Natural killer cell (primary cell): ENCODE results near the gene OTP. TPM values are rescaled to one million over a fixed set of nuclear protein-coding genes. Genes with fewer than 3 reads are reported as not detected.

Source experiments
- ATAC-seq, 3 donors: fragments of 150-1000 bp in 2 of 3; fragments of 200-7000 bp in 1 of 3; cut with Tn5 transposase; 1 replicate in 1 of 3; 2 replicates in 2 of 3; pipeline ENCODE4 v1.10.0; 2021; ENCODE audit warnings: mild to moderate bottlenecking in 2 of 3, moderate library complexity in 2 of 3
- DNase-seq, 2 donors: peaks; one replicate each; pipeline versions ENCODE4 v3.0.0 to v3.0.0-alpha.2; 2013 to 2021; ENCODE audit warnings: mixed read lengths in 1 of 2
- H3K27ac ChIP-seq: one replicate; pipeline ENCODE4 v1.5.1; 2013; ENCODE audit warnings: mild to moderate bottlenecking, low read length
- H3K27me3 ChIP-seq: one replicate; pipeline ENCODE4 v1.6.1; 2013; ENCODE audit warnings: low read length; ENCODE audit not compliant: control insufficient read depth, insufficient read depth
- H3K36me3 ChIP-seq: one replicate; pipeline ENCODE4 v1.6.1; 2013; ENCODE audit warnings: low read length; ENCODE audit not compliant: control insufficient read depth, insufficient read depth
- H3K4me1 ChIP-seq: one replicate; pipeline ENCODE4 v1.6.1; 2013; ENCODE audit warnings: low read length; ENCODE audit not compliant: control insufficient read depth, insufficient read depth
- H3K4me3 ChIP-seq: one replicate; pipeline ENCODE4 v1.5.1; 2013; ENCODE audit warnings: low read length
- H3K9me3 ChIP-seq: one replicate; pipeline ENCODE4 v1.6.1; 2013; ENCODE audit warnings: low read length; ENCODE audit not compliant: control insufficient read depth, insufficient read depth
- H3K27ac Mint-ChIP-seq, 2 donors: one replicate each; pipeline ENCODE4 v1.8.0; 2022; ENCODE audit warnings: mild to moderate bottlenecking in 2 of 2, mixed read lengths in 2 of 2, moderate library complexity in 1 of 2
- H3K27me3 Mint-ChIP-seq, 2 donors: one replicate each; pipeline ENCODE4 v1.8.0; 2022; ENCODE audit warnings: low read depth in 2 of 2, mixed read lengths in 2 of 2
- H3K36me3 Mint-ChIP-seq: one replicate; pipeline ENCODE4 v1.8.0; 2022; ENCODE audit warnings: mixed read lengths
- H3K4me1 Mint-ChIP-seq, 2 donors: one replicate each; pipeline ENCODE4 v1.8.0; 2022; ENCODE audit warnings: mixed read lengths in 2 of 2
- H3K4me3 Mint-ChIP-seq: one replicate; pipeline ENCODE4 v1.8.0; 2022; ENCODE audit warnings: mild to moderate bottlenecking, moderate library complexity, mixed read lengths
- H3K9me3 Mint-ChIP-seq, 2 donors: one replicate each; pipeline ENCODE4 v1.8.0; 2022; ENCODE audit warnings: mixed read lengths in 2 of 2
- WGBS: methylation state at CpG from one replicate; pipeline ENCODE4 v1.1.7; 2013; ENCODE audit warnings: missing lambda C conversion rate; ENCODE audit not compliant: insufficient coverage; 5-methylcytosine and 5-hydroxymethylcytosine counted together
- intact Hi-C: fragments of 100-400 bp; cut with micrococcal nuclease; formaldehyde crosslinking; loops from one replicate; pipeline ENCODE4 v1.14.2; 2022
- total RNA-seq, 4 donors: library from RNA; stranded (reverse); fragments of 120-200 nt in 1 of 4; gene quantifications; one replicate each; pipeline versions ENCODE4 v1.2.3 to v1.2.4, GENCODE V29; 2013 to 2022
- TF ChIP-seq, protein P1 (sequence below): fragments of 200-600 bp; IDR thresholded peaks from one replicate; pipeline ENCODE4 v1.8.0; 2022; ENCODE audit warnings: antibody characterized with exemption

Gene OTP
- total RNA-seq, 3 donors from 2014 or later (not counting 1 experiment from before 2014, with no cell fraction given) = not detected

GRCh38 chr5:77642738-77643653 is 4.5 kb upstream of the OTP start:
- TF ChIP-seq, protein P1, sequence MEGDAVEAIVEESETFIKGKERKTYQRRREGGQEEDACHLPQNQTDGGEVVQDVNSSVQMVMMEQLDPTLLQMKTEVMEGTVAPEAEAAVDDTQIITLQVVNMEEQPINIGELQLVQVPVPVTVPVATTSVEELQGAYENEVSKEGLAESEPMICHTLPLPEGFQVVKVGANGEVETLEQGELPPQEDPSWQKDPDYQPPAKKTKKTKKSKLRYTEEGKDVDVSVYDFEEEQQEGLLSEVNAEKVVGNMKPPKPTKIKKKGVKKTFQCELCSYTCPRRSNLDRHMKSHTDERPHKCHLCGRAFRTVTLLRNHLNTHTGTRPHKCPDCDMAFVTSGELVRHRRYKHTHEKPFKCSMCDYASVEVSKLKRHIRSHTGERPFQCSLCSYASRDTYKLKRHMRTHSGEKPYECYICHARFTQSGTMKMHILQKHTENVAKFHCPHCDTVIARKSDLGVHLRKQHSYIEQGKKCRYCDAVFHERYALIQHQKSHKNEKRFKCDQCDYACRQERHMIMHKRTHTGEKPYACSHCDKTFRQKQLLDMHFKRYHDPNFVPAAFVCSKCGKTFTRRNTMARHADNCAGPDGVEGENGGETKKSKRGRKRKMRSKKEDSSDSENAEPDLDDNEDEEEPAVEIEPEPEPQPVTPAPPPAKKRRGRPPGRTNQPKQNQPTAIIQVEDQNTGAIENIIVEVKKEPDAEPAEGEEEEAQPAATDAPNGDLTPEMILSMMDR = no peak
- H3K36me3 ChIP-seq = no peaks in the 10 kb centered on the region
- peaks cover 20% of the 10 kb centered on the region for H3K4me1 ChIP-seq
- WGBS = 14% methylated on average over 20 of the region's 21 CpGs
- H3K27me3 ChIP-seq = peaks cover 80% of the 10 kb centered on the region
- peaks cover 6% of the 10 kb centered on the region for H3K36me3 Mint-ChIP-seq
- no peak overlapping the region for H3K27ac ChIP-seq
- H3K27ac Mint-ChIP-seq = no peak overlapping the region
- peak overlapping the region; percentile 69 for H3K4me3 Mint-ChIP-seq
- H3K27me3 Mint-ChIP-seq = peaks cover 64 to 88% of the 10 kb centered on the region in 2 donors
- H3K4me3 ChIP-seq = no peak overlapping the region
- no peak for ATAC-seq
- no peak for DNase-seq
- H3K9me3 ChIP-seq = peaks cover 10% of the 10 kb centered on the region
- H3K4me1 Mint-ChIP-seq = peaks cover 10 to 26% of the 10 kb centered on the region in 2 donors
- intact Hi-C loops = no loop called here
- no peaks in the 10 kb centered on the region for H3K9me3 Mint-ChIP-seq

DNA sequence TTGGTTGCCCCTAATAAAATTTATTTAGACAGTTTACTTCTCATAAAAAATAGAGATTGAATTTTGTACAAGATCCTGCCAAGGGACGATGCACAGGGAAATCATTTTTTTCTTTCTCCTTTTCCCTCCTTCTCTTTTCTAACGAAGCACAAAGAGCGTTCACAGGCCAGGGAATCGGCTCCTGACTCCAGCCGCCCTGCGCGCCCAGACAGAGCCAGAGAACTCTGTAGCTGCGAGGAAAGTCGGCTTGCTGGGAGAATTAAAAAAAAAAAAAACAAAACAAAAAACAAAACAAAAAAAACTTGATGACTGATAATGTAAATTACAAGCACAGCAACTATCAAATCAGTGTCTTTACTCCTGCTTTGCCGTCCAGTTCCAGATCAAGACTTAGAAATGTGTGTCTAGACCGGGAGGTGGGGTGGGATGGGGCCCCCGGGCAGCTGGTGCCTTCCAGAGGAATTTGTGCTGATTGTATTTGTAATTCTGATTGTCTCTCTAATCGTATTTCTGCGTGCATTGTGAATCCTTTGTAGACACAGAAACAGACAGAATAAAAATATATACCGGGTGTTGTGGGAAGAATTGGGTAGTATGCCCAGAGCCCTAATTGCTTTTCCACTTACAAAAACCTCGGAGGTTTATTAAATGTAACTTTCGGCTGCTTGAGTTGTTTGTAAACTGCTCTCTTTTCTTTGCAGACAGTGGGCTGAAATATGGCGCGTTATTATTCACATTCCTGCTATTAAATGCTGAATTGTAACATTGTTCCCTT is 3.6 kb upstream of the OTP start:
- Mint-ChIP-seq H3K36me3 (peaks cover 14% of the 10 kb centered on the region), H3K27ac (no peak overlapping the region), H3K4me1 (peaks cover 16 to 33% of the 10 kb centered on the region in 2 donors), H3K27me3 (peaks cover 67 to 88% of the 10 kb centered on the region in 2 donors), H3K9me3 (no peaks in the 10 kb centered on the region), H3K4me3 (no peak overlapping the region)
- peaks cover 24% of the 10 kb centered on the region for H3K4me1 ChIP-seq
- DNase-seq (no peak), ATAC-seq (no peak)
- WGBS = 17% methylated on average over 17 of the region's 19 CpGs
- no peak overlapping the region for H3K27ac ChIP-seq
- H3K9me3 ChIP-seq = peaks cover 15% of the 10 kb centered on the region
- intact Hi-C loops = no loop called here
- TF ChIP-seq, protein P1 = no peak
- H3K27me3 ChIP-seq = peaks cover 89% of the 10 kb centered on the region
- no peak overlapping the region for H3K4me3 ChIP-seq
- H3K36me3 ChIP-seq = no peaks in the 10 kb centered on the region

DNA sequence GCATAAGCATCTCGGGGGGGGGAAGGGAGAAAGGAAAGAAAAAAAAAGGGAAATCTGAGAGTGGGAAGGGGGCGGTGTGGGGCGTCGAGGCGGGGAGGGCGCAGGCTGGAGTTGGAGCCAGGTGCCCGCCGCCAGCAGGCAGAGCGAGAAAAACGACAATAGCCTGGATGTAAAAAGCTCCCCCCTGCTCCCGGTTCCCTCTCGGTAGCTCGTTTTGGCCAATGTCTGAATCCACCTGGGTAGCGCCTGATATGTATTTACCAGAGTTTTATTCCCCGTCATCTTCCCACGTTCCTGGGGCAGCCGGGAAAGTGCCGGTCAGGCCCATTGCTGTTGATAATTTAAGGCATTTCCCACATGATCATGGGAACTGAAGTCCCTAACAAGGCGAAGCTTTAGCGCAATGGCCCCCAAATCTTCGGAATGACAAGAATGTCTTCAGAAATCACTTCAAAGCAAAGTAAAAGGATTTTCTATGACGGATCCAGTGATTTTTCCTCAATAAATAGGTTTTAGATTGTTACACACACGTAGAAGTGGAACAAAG is 3.0 kb upstream of the OTP start:
- Mint-ChIP-seq H3K4me3 (no peak overlapping the region), H3K9me3 (no peaks in the 10 kb centered on the region), H3K36me3 (peaks cover 14% of the 10 kb centered on the region), H3K4me1 (peaks cover 16 to 33% of the 10 kb centered on the region in 2 donors), H3K27ac (no peak overlapping the region), H3K27me3 (peaks cover 68 to 85% of the 10 kb centered on the region in 2 donors)
- TF ChIP-seq, protein P1 = no peak
- Histone ChIP-seq H3K27ac (no peak overlapping the region), H3K4me3 (no peak overlapping the region), H3K36me3 (no peaks in the 10 kb centered on the region), H3K9me3 (peaks cover 15% of the 10 kb centered on the region), H3K4me1 (peaks cover 27% of the 10 kb centered on the region), H3K27me3 (peaks cover 93% of the 10 kb centered on the region)
- no peak for DNase-seq
- 18% methylated on average over 22 of the region's 23 CpGs for WGBS
- no peak for ATAC-seq
- intact Hi-C loops = no loop called here
